ENCODE data around the gene MRFAP1L1.

MRFAP1L1 gene

DNA sequence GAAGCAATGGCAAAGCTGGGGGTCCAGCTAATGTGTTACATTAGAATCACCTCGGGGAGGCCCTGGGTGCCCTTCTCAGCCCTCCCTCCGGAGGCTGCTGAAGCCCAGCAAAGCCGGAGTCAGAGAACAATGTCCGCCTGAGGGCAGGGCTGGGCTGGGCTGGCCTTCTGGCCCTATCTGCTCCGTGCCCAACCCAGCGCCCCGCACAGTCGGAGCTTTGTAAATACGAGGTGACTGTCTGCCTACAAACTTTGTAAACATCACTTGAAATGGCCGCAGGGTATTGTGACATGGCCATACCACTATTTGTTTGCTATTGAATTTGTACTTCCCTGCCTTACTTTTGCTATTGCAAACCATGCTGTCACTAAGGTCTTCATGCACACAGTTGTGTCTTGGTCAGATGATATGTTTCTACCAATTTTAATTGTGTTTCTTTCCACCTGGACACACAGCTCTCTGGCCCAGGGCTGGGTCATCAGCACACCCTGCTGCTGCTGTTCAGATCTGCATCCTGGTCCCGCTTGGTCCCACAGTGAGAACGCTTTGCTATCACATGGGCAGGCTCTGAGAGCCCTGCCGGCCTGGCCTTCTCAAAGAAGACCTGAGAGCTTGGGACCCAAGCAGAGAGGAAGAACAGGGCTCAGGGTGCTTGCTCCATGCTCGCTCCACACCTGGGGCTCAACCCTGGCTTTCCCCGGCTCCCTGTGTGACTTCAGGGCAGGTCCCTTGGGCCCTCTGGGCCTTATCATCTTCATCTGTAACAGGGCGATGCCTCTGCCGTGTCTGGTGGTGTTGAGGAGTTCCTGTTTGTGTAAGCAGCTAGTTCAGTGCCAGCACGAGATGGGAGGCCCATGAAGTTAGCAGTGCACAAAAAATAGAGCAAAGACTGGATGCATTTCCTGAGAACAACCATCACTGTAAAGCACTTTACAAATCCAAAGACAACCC is 13.7 kb downstream of the MRFAP1L1 start:
- no peaks in the 10 kb centered on the region; the same call in 1 of the 2 replicates for H3K36me3 ChIP-seq (ENCODE audit: insufficient read depth, low read length)
- H3K9ac ChIP-seq (ENCODE audit: low read depth, low read length): no peak overlapping the region
- H3K4me1 ChIP-seq (ENCODE audit: insufficient read depth, low read length): peaks cover 18% of the 10 kb centered on the region; the same call in 1 of the 2 replicates
- H3K9me3 ChIP-seq (ENCODE audit: control insufficient read depth, insufficient read depth, low read length): no peaks in the 10 kb centered on the region

DNA sequence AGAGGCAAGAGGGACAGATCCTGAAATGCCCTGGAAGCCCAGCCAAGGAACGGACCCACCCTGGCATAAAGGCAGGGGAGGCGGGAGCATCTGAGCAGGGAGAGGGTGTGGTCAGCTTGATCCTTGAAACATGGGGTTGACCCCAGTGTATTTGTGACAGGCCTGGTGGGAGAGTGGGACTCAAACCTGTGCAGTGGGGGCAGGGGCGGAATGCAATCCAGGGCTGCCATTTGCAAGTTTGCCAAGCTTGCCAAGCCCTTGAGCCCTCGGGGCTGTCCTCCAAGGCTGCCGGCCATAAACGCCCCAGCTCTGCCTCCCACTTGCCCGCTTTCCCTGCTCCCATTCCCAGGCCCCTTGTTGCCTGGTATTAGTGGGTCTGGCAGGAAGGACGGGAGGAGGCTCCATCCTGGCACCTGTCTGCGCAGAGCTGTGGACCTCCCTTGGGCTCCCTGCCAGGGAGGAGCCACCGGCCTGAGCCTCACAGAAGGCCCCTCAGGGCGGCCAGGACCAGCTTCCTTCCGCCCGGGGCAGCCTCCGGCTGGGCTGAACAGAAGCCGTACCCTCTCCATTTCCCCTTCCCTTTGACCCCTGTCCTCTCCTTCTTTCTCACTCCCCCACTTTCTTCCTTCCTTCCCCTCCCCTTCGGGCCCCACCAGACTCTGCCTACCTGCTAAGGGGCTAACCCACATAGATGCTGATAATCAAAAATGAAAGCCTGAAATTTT is 15.3 kb downstream of the MRFAP1L1 start:
- no peaks in the 10 kb centered on the region; the same call in 1 of the 2 replicates for H3K36me3 ChIP-seq (ENCODE audit: insufficient read depth, low read length)
- H3K9me3 ChIP-seq (ENCODE audit: control insufficient read depth, insufficient read depth, low read length): no peaks in the 10 kb centered on the region
- peaks cover 28% of the 10 kb centered on the region for H3K4me1 ChIP-seq (ENCODE audit: insufficient read depth, low read length)
- H3K9ac ChIP-seq (ENCODE audit: low read depth, low read length): no peak overlapping the region

DNA sequence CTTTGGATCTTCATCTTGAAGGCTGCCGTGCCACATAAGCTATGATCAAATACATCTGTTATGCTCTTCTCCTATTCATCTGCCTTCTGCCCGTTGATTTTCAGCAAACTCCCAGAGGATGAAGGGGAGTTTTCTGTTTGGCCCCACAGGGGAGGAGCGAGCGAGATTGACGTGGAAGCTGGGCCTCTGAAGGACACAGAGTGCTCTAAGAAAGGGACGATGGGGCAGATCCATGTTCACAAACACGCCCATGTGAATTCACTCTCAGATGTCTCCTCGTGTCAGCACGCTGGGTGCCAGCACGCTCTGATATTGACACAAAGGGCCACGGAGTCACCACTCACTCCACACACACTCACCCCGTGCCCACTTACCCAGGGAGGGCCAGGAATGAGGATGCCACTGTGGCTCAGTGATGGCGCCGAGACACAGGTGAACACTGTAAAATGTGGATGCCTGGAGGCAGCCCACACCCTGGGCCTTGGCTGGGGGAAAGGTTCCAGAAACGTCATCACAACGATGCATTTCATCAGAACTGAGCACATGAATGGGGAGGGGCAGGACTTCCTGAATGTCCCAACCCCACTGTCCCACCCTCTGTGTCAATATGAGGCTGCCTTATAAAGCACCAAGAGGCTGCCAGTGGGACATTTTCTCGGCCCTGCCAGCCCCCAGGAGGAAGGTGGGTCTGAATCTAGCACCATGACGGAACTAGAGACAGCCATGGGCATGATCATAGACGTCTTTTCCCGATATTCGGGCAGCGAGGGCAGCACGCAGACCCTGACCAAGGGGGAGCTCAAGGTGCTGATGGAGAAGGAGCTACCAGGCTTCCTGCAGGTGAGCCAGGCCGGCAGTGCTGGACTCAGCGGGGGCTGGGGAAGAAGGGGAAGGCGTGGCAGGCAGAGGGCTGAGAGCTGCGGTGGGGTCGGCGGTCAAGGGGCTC is 16.2 kb downstream of the MRFAP1L1 start, which contains the start of gene S100P:
Gene S100P, plus strand, starts transcription at position 648 of the 946 bp plus-strand sequence. Its CDS starts 55 bp downstream, at position 703.
- peaks cover 32% of the 10 kb centered on the region for H3K4me1 ChIP-seq (ENCODE audit: insufficient read depth, low read length)
- no peak within 1 kb of the TSS for H3K9ac ChIP-seq (ENCODE audit: low read depth, low read length)
- H3K9me3 ChIP-seq (ENCODE audit: control insufficient read depth, insufficient read depth, low read length): no peaks in the 10 kb centered on the region
- H3K36me3 ChIP-seq (ENCODE audit: insufficient read depth, low read length): no peaks in the 10 kb centered on the region

DNA sequence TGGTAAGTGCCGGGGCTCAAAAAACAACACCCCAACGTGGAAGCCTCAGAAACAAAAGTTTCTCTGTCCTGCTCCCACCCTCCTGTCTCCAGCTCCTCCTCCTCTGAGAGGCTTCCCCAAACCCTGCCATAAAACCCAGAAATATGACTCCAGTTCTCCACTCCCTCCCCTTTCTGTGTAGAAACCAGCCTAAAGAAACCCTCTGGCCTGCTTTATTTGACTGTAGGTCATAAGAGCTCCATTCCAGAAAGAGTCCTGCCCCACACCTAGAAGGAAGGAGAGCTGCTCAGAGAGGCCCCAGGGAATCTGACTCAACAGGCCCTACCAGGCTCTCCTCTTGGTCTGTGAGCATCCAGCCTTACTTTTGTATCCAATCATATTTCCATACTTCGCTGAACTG is 16.9 kb downstream of the MRFAP1L1 start:
- no peak overlapping the region for H3K9ac ChIP-seq (ENCODE audit: low read depth, low read length)
- H3K4me1 ChIP-seq (ENCODE audit: insufficient read depth, low read length): peaks cover 32% of the 10 kb centered on the region

DNA sequence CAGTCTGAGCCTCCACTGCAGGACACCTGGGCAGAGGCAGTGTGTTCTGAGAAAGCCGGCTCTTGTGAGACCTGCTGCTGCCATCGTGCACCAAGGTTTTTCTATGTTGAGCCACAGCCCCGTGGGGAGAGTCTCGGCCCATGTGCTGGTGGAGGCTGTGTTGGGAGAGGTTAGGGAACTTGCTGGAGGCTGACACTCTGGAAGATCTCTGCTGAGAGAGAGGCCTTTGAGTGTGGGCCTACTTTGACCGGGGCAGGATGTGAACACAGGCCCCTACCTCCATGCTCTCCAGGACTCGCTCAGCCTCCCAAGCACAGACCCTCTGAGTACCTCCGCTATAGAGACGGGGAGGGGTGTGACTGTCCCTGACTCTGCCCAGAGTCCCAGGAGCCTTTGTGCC is 17.3 kb downstream of the MRFAP1L1 start:
- no peak overlapping the region for H3K9ac ChIP-seq (ENCODE audit: low read depth, low read length)
- H3K36me3 ChIP-seq (ENCODE audit: insufficient read depth, low read length): no peaks in the 10 kb centered on the region
- peaks cover 32% of the 10 kb centered on the region for H3K4me1 ChIP-seq (ENCODE audit: insufficient read depth, low read length)
- H3K9me3 ChIP-seq (ENCODE audit: control insufficient read depth, insufficient read depth, low read length): no peaks in the 10 kb centered on the region

More for the DNA sequence above, 16.9 kb downstream of the MRFAP1L1 start:
- H3K9me3 ChIP-seq (ENCODE audit: control insufficient read depth, insufficient read depth, low read length): no peaks in the 10 kb centered on the region
- no peaks in the 10 kb centered on the region for H3K36me3 ChIP-seq (ENCODE audit: insufficient read depth, low read length)

DNA sequence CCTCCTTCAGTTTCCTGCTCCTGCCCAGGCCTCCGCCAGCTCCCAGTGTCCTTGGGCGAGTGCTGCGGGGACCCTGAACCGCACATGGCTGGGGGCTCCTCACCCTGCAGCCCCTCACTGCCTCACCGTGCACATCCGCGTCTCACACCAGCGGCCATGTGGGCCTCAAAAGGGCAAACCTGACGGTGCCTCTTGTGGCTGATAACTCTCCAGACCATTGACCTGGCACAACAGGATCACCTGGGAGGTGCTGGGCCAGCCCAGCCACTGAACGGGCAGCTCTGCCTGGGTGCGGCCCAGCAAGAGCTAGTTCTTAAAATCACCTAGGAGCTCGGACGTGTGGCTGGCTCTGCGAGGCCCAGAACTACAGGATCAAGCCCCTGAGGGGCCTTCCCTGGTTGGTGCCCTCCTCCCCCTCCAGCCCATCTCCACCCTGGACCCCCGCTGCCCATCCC is 20.1 kb downstream of the MRFAP1L1 start:
- peak overlapping the region; percentile 24 for H3K9ac ChIP-seq (ENCODE audit: low read depth, low read length)
- H3K36me3 ChIP-seq (ENCODE audit: insufficient read depth, low read length): no peaks in the 10 kb centered on the region
- H3K4me1 ChIP-seq (ENCODE audit: insufficient read depth, low read length): peaks cover 25% of the 10 kb centered on the region
- H3K9me3 ChIP-seq (ENCODE audit: control insufficient read depth, insufficient read depth, low read length): no peaks in the 10 kb centered on the region

DNA sequence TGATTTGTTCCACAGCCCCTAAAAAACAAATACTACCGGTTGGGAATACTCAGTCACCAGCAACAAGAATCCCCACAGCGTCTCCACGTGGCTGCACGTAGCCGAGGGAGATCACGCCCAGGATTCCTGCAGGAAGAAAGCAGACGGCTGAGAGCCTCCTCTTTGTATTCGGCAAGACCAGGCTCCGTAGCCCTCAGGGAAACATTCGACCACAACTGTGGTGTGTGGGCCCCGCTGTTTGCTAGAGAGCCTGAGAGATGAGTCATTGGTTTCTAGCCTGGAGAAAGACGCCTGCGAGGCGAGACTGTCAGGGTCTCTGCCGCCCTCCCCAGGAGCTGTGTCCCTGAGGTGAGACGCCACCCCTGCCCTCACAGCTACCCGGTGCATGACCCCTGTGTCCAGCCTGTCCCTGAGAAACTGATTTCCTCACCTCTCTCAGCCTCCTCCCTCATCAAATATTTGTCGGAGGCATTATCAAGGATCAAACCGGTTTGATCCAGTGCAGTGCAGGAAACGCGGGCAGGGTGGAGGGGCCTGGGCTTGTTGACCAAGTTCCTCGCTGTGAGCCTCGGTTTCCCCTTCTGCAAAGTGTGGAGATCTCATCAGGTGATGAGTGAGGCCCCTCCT is 20.7 kb downstream of the MRFAP1L1 start:
- Histone ChIP-seq H3K9ac (ENCODE audit: low read depth, low read length) (peak overlapping the region; percentile 24), H3K4me1 (ENCODE audit: insufficient read depth, low read length) (peaks cover 19% of the 10 kb centered on the region), H3K36me3 (ENCODE audit: insufficient read depth, low read length) (no peaks in the 10 kb centered on the region), H3K9me3 (ENCODE audit: control insufficient read depth, insufficient read depth, low read length) (no peaks in the 10 kb centered on the region)

DNA sequence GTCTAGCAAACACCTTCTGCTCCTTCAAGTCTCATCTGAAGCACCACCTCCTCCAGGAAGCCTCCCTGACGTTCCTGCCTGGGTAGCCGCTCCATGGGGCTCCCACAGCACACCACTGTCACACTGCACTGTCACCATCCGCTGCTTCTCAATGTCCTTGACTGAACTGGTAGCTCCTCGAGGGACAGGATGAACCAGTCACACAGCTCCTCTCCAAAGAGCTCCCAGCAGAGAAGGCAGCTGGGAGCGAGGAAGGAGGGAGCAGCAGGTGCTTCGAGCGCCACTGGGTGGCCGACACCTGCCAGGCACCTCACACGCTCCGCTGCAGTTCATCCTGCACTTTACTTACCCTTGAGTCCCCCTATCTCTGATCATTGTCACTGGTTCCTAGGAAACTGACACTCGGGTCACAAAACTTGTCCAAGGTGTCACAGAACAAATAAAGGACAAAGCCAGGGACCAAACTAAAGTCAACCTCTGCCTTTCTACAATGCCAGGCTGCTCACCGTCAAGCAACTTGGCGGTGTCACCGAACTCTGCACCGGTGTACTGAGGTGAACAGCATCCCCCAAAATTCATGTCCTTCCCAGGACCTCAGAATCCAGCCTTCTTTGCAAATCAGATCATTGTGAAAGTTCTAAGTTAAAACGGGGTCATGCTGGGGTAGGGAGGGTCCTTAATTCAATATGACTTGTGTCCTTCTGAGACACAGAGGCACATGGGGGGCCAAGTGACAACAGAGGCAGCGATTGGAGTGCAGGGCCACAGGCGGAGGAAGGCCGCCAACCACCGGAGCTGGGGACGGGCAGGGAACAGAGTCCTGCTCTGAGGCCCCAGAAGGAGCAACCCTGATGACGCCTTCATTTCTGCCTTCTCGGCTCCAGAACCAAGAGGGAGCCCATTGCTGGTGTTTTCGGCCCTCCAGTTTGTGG is 21.5 kb downstream of the MRFAP1L1 start:
- Histone ChIP-seq H3K4me1 (ENCODE audit: insufficient read depth, low read length) (peaks cover 19% of the 10 kb centered on the region), H3K9ac (ENCODE audit: low read depth, low read length) (peak overlapping the region; percentile 24; the same call in 1 of the 2 replicates), H3K36me3 (ENCODE audit: insufficient read depth, low read length) (no peaks in the 10 kb centered on the region), H3K9me3 (ENCODE audit: control insufficient read depth, insufficient read depth, low read length) (no peaks in the 10 kb centered on the region)

DNA sequence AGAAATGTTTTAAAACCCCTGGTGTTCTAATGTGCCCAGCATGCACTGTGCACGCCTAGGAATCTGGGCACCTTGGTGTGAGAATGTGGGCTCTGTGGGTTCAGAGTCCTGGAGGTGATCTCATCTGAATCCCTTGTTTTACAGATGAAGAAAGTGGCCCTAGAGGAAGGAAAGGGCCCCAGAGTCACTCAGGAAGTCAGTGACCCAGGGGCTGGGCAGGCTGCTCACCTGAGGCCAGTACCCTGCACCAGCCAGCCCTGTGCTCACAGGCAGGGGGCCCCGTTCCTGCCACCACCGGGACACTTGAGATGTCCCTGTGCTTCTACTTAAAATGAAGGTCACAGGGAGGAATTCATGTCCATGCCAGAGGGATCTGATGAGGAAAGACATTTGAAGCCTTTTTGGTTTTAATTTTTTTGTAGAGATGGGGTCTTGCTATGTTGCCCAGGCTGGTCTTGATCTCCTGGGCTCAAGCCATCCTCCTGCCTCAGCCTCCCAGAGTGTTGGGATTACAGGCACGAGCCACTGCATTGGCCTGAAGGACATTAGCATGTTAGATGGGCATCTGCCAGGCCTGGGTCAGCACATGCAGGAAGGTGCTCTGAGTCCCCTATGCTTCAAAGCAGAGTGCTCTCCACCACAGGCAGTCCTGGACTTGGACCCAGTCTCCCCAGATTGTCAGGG is 23.4 kb downstream of the MRFAP1L1 start:
- H3K9me3 ChIP-seq (ENCODE audit: control insufficient read depth, insufficient read depth, low read length): no peaks in the 10 kb centered on the region
- H3K9ac ChIP-seq (ENCODE audit: low read depth, low read length): no peak overlapping the region
- H3K4me1 ChIP-seq (ENCODE audit: insufficient read depth, low read length): peaks cover 14% of the 10 kb centered on the region
- no peaks in the 10 kb centered on the region for H3K36me3 ChIP-seq (ENCODE audit: insufficient read depth, low read length)

DNA sequence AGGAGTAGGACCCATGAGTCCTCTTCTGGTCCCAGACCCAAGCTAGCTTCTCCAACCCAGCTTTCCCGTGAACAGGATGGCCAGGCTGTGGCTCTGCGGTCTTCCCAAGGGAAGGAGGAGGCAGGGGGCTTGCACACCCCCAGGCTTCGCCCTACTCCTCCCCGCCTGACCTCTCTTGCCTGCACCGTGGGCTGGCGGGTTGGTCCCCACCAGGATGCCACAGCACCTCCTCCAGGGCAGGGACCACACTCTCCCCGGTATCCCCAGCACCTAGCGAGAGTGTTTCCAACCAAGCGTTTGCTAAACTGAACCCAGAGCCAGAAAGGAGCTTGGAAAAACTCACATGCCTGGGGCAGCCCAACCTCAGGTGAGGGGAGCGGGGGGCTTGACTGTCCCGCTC is 25.0 kb downstream of the MRFAP1L1 start:
- H3K9me3 ChIP-seq (ENCODE audit: control insufficient read depth, insufficient read depth, low read length): no peaks in the 10 kb centered on the region
- peaks cover 7% of the 10 kb centered on the region; the same call in 1 of the 2 replicates for H3K4me1 ChIP-seq (ENCODE audit: insufficient read depth, low read length)
- H3K36me3 ChIP-seq (ENCODE audit: insufficient read depth, low read length): no peaks in the 10 kb centered on the region
- H3K9ac ChIP-seq (ENCODE audit: low read depth, low read length): no peak overlapping the region

DNA sequence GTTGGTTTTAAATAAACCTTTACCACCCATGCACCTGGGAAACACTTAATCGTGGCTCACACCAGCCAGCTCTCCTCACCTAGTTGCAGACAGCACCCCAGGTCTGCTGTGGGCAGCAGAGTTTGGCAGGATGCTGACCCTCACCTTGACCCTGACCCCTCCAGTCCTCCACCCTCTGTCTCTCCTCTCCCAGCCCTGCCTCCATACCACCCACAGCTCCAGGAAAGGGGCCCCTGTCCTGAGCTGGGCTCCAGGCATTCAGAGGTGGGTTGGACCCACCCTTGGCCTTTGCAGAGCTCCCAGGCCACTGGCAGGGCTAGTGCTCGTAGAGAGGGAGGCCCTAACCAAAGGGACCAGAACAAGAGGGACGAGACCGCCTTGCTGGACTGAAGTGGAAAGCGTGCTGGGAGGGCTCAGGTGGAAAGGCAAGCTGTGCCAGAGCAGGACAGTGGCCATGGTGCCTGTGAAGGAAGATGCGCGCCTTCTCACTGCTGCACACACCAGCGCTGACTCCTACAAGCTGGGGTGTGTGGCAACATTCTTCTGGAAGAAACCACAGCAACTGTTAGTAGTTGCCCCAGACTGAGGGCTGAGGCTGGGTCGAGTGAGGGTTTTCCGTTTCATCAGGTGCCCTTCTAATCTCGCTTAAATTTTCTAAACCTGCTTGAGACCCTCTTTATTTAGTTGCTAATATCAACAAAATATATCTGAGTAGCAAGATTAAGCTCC is 26.6 kb downstream of the MRFAP1L1 start:
- H3K9ac ChIP-seq (ENCODE audit: low read depth, low read length): no peak overlapping the region
- H3K36me3 ChIP-seq (ENCODE audit: insufficient read depth, low read length): no peaks in the 10 kb centered on the region
- no peaks in the 10 kb centered on the region for H3K9me3 ChIP-seq (ENCODE audit: control insufficient read depth, insufficient read depth, low read length)
- H3K4me1 ChIP-seq (ENCODE audit: insufficient read depth, low read length): no peaks in the 10 kb centered on the region; the same call in 1 of the 2 replicates

DNA sequence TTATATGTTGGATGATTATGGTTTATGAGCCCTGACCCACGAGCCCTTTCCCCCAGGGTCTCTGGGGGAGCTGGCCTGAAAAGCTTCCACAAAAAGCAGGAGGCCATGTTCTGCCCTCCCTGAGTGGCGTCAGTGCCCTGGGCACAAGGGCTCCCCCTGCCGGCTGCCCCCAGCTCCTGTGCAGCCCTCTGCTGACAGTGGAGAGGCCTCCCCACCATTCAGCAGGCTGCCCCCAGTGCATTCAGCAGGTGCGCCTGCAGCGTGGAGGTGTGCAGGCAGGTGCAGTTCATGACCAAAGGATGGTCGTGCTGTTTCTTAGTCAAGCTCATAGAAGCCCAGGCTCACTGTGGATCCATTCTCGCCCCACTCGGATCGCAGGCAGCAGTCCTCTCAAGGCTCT is 28.5 kb downstream of the MRFAP1L1 start:
- H3K9ac ChIP-seq (ENCODE audit: low read depth, low read length): no peak overlapping the region
- H3K36me3 ChIP-seq (ENCODE audit: insufficient read depth, low read length): peaks cover 10% of the 10 kb centered on the region
- H3K9me3 ChIP-seq (ENCODE audit: control insufficient read depth, insufficient read depth, low read length): no peaks in the 10 kb centered on the region
- H3K4me1 ChIP-seq (ENCODE audit: insufficient read depth, low read length): peaks cover 2% of the 10 kb centered on the region

Measured in ES-I3 (cell line).